Heart left ventricle (tissue), 13 donors: ENCODE measurements around the gene RGS7.

Experiments
- CTCF ChIP-seq, 12 donors: fragments of 200-600 bp; sonication (generic) in 4 of 12; IDR thresholded peaks; one replicate each; pipeline versions ENCODE4 v1.5.0 to v1.8.0; 2018 to 2022; ENCODE audit warnings: antibody characterized with exemption in 12 of 12, mild to moderate bottlenecking in 5 of 12
- POLR2A ChIP-seq, 2 donors: fragments of 450-650 bp; IDR thresholded peaks; one replicate each; pipeline ENCODE4 v1.6.1; 2017; ENCODE audit warnings: antibody characterized with exemption in 2 of 2, mild to moderate bottlenecking in 2 of 2, moderate library complexity in 2 of 2
- donor health status: ischemic (EF 13 %, LVEDD 7.1; RV severe dilation, severe dysfunction).
- donor health status: DM: no; HTN: yes; CAD: no.
- donor health status: DM: no; HTN: no; CAD: no.
- donor health status: ischemic (EF 25% LVEDD 6.9; RV normal size, moderate dysfunction).
- donor health status: ischemic (EF 25% LVEDD 5.7; RV mildly dilated, moderate dysfunction).
- donor health status: ischemic (EF 35%, LVEDD 5.7; RV mildly dilated, moderate dysfunction).
- donor health status: nonischemic (EF 11% LVEDD 7.7; RV severe dilation, severe dysfunction).
- donor health status: DM: yes; HTN: yes; CAD: no.
- donor health status: PGD.
- donor health status: ischemic (EF 29% LVEDD 5.4; RV normal size, mild dysfunction).
- donor health status: nonischemic (EF 23%, LVEDD 6.1; RV moderate dilation, normal function).

- TF ChIP-seq POLR2A (IDR thresholded peaks at IDR 0.05) (no peak), CTCF (IDR thresholded peaks at IDR 0.05) (no peak)
Measured at GRCh38 chr1:241163363-241163762, 193.6 kb downstream of the RGS7 start.
